Retinal pigment epithelial cell (primary cell): ENCODE data around the gene RAB26.

ENCODE experiments used
- DNase-seq: peaks from one replicate; pipeline ENCODE4 v3.0.0-alpha.2; 2010; ENCODE audit warnings: low read depth
- H3K4me3 ChIP-seq: 2 replicates; pipeline ENCODE4 v1.5.1; 2011; ENCODE audit warnings: mild to moderate bottlenecking, low read length, control low read depth, moderate library complexity
- CTCF ChIP-seq: conservative IDR thresholded peaks from 2 replicates; pipeline ENCODE4 v1.5.1; 2011; ENCODE audit warnings: low read depth, low read length, control low read depth, inconsistent platforms

RAB26 gene

GRCh38 chr16:2181952-2182351 is 33.5 kb downstream of the RAB26 start:
- TF ChIP-seq CTCF, result no peak
- no peak for DNase-seq
- H3K4me3 ChIP-seq, result no peak overlapping the region

- DNase-seq, result no peak
- no peak for TF ChIP-seq CTCF
- no peak overlapping the region for H3K4me3 ChIP-seq
Measured at GRCh38 chr16:2183671-2184070, 35.2 kb downstream of the RAB26 start.

GRCh38 chr16:2184346-2184745 is 35.9 kb downstream of the RAB26 start:
- no peak for TF ChIP-seq CTCF
- no peak overlapping the region for H3K4me3 ChIP-seq
- DNase-seq, result no peak

- DNase-seq, result no peak
- TF ChIP-seq CTCF, result no peak
- H3K4me3 ChIP-seq, result no peak overlapping the region
Measured at GRCh38 chr16:2184962-2185361, 36.5 kb downstream of the RAB26 start.

GRCh38 chr16:2186064-2186463 is 37.6 kb downstream of the RAB26 start:
- no peak for TF ChIP-seq CTCF
- no peak overlapping the region for H3K4me3 ChIP-seq
- DNase-seq, result no peak

- TF ChIP-seq CTCF, result no peak
- H3K4me3 ChIP-seq, result no peak overlapping the region
- no peak for DNase-seq
Measured at GRCh38 chr16:2186505-2186904, 38.1 kb downstream of the RAB26 start.

GRCh38 chr16:2187212-2187611 is 38.8 kb downstream of the RAB26 start:
- no peak for DNase-seq
- no peak for TF ChIP-seq CTCF
- no peak overlapping the region for H3K4me3 ChIP-seq
